SK-N-SH (cell line): ENCODE measurements around the gene PLA2G3. TPM values are rescaled to one million over a fixed set of nuclear protein-coding genes. Genes with fewer than 3 reads are reported as not detected.
A peak's percentile ranks its signal among the peaks of the same experiment; 100 is the strongest.

Experiments
- CTCF ChIA-PET: fragments of 300-600, 350-600 bp; formaldehyde crosslinking; extraction: SDS; loops from one replicate; lab custom pipeline; 2021; lab: Yijun Ruan, JAX
- POLR2A ChIA-PET: fragments of 350-600 bp; sonication (Branson Sonifier 250); formaldehyde crosslinking; extraction: SDS; loops from one replicate; lab custom pipeline; 2020; ENCODE audit warnings: antibody characterized with exemption, inconsistent platforms; lab: Yijun Ruan, JAX
- DNase-seq: peaks from one replicate; pipeline ENCODE4 v3.0.0; 2012
- H2AFZ ChIP-seq: fragments of 200-600 bp; sonication (generic); 2 replicates; pipeline ENCODE4 v1.8.1; 2016; ENCODE audit warnings: antibody characterized with exemption, mild to moderate bottlenecking, low read depth
- H3F3A ChIP-seq: fragments of 200-600 bp; sonication (generic); replicated peaks from 2 replicates; pipeline ENCODE3; 2016; ENCODE audit warnings: antibody characterized with exemption, mild to moderate bottlenecking; ENCODE audit not compliant: insufficient read depth
- H3K27ac ChIP-seq, 2 experiments: fragments of 200-500 bp in 1 of 2; fragments of 200-600 bp in 1 of 2; sonication (Bioruptor generic) in 1 of 2; sonication (generic), shearing (Covaris generic) in 1 of 2; 2 replicates each; pipeline versions ENCODE4 v1.5.1 to v1.6.1; 2014 to 2016; ENCODE audit warnings: low read depth in 2 of 2, inconsistent platforms in 1 of 2, low read length in 1 of 2, mild to moderate bottlenecking in 1 of 2, mixed read lengths in 1 of 2
- H3K27me3 ChIP-seq: fragments of 200-600 bp; sonication (generic), shearing (Covaris generic); 2 replicates; pipeline ENCODE4 v1.6.1; 2016; ENCODE audit warnings: mixed run types; ENCODE audit not compliant: insufficient read depth
- H3K36me3 ChIP-seq, 2 experiments: fragments of 200-500 bp in 1 of 2; fragments of 200-600 bp in 1 of 2; sonication (Bioruptor generic) in 1 of 2; sonication (generic) in 1 of 2; replicated peaks in 1 of 2; 2 replicates each; pipeline versions ENCODE3 to v1.5.1; 2014 to 2016; ENCODE audit warnings: low read length in 1 of 2, mild to moderate bottlenecking in 1 of 2; ENCODE audit not compliant: insufficient read depth in 2 of 2, control insufficient read depth in 1 of 2
- H3K4me1 ChIP-seq, 2 experiments: fragments of 200-500 bp in 1 of 2; fragments of 200-600 bp in 1 of 2; sonication (Bioruptor generic) in 1 of 2; sonication (generic), shearing (Covaris generic) in 1 of 2; 2 replicates each; pipeline versions ENCODE4 v1.5.1 to v1.6.1; 2014 to 2016; ENCODE audit warnings: low read depth in 1 of 2, low read length in 1 of 2, mixed run types in 1 of 2; ENCODE audit not compliant: insufficient read depth in 2 of 2, control insufficient read depth in 1 of 2
- H3K4me2 ChIP-seq: fragments of 200-600 bp; sonication (generic), shearing (Covaris generic); 2 replicates; pipeline ENCODE4 v1.6.1; 2017; ENCODE audit warnings: mixed run types
- H3K4me3 ChIP-seq, 2 experiments: fragments of 200-500 bp in 1 of 2; fragments of 200-600 bp in 1 of 2; sonication (Bioruptor generic) in 1 of 2; sonication (generic), shearing (Covaris generic) in 1 of 2; 2 replicates each; pipeline versions ENCODE4 v1.5.1 to v1.8.1; 2014 to 2016; ENCODE audit warnings: low read depth in 2 of 2, inconsistent platforms in 1 of 2, low read length in 1 of 2, mild to moderate bottlenecking in 1 of 2, mixed read lengths in 1 of 2, moderate library complexity in 1 of 2
- H3K79me2 ChIP-seq: fragments of 200-600 bp; sonication (generic); 2 replicates; pipeline ENCODE4 v1.8.1; 2017; ENCODE audit warnings: mild to moderate bottlenecking; ENCODE audit not compliant: insufficient read depth
- H3K9ac ChIP-seq: fragments of 200-600 bp; sonication (generic); 2 replicates; pipeline ENCODE4 v1.6.1; 2017; ENCODE audit warnings: mixed run types
- H3K9me2 ChIP-seq: fragments of 200-600 bp; sonication (generic); 2 replicates; pipeline ENCODE4 v1.6.1; 2017; ENCODE audit warnings: mixed run types
- H3K9me3 ChIP-seq: fragments of 200-600 bp; sonication (generic); 2 replicates; pipeline ENCODE4 v1.6.1; 2017; ENCODE audit warnings: mixed run types, mild to moderate bottlenecking, moderate library complexity
- H4K20me1 ChIP-seq: fragments of 200-600 bp; sonication (generic); 2 replicates; pipeline ENCODE4 v1.6.1; 2017; ENCODE audit warnings: mild to moderate bottlenecking, mixed run types; ENCODE audit not compliant: insufficient read depth
- CTCF ChIP-seq: fragments of 200-600 bp; sonication (generic); IDR thresholded peaks from 2 replicates; pipeline ENCODE4 v1.6.1; 2017; ENCODE audit warnings: antibody characterized with exemption, mild to moderate bottlenecking, moderate library complexity
- ELF1 ChIP-seq: IDR thresholded peaks from 2 replicates; pipeline ENCODE4 v1.4.0; 2012
- EP300 ChIP-seq, 2 experiments: IDR thresholded peaks; 2 replicates each; pipeline versions ENCODE4 v1.4.0 to v1.6.1; 2012; ENCODE audit warnings: borderline replicate concordance in 1 of 2, low read depth in 1 of 2, low read length in 1 of 2
- FOXJ3 ChIP-seq: sonication (generic); formaldehyde crosslinking; IDR thresholded peaks from 2 replicates; pipeline ENCODE4 v1.5.1; 2020; ENCODE audit warnings: mild to moderate bottlenecking, missing genetic modification reagents
- FOXM1 ChIP-seq: IDR thresholded peaks from 2 replicates; pipeline ENCODE4 v1.4.0; 2012; ENCODE audit warnings: low read depth, mild to moderate bottlenecking
- MAX ChIP-seq: IDR thresholded peaks from 2 replicates; pipeline ENCODE4 v1.4.0; 2012; ENCODE audit warnings: low read depth
- MXI1 ChIP-seq: IDR thresholded peaks from 2 replicates; pipeline ENCODE4 v1.6.1; 2012; ENCODE audit warnings: mild to moderate bottlenecking, low read depth, low read length, improper control_type of control experiment
- NRF1 ChIP-seq: IDR thresholded peaks from 2 replicates; pipeline ENCODE4 v1.6.1; 2012; ENCODE audit warnings: low read depth, mild to moderate bottlenecking, low read length
- PBX3 ChIP-seq: IDR thresholded peaks from 2 replicates; pipeline ENCODE4; 2012
- POLR2AphosphoS5 ChIP-seq: IDR thresholded peaks from 2 replicates; pipeline ENCODE4 v1.6.1; 2012; ENCODE audit warnings: low read depth, low read length
- RFX5 ChIP-seq: IDR thresholded peaks from 2 replicates; pipeline ENCODE4 v1.6.1; 2012; ENCODE audit warnings: mild to moderate bottlenecking, improper control_type of control experiment, low read length
- SMC3 ChIP-seq: IDR thresholded peaks from 2 replicates; pipeline ENCODE4 v1.6.1; 2012; ENCODE audit warnings: low read depth, low read length, improper control_type of control experiment
- TAF1 ChIP-seq: IDR thresholded peaks from 2 replicates; pipeline ENCODE4 v1.6.1; 2012; ENCODE audit warnings: low read depth, mild to moderate bottlenecking, low read length, moderate library complexity, borderline replicate concordance
- USF1 ChIP-seq: IDR thresholded peaks from 2 replicates; pipeline ENCODE4 v1.4.0; 2012; ENCODE audit warnings: low read depth, borderline replicate concordance
- YY1 ChIP-seq: IDR thresholded peaks from 2 replicates; pipeline ENCODE4 v1.4.0; 2012; ENCODE audit warnings: low read depth, mild to moderate bottlenecking
- ZBTB33 ChIP-seq: IDR thresholded peaks from 2 replicates; pipeline ENCODE4 v1.4.0; 2012; ENCODE audit warnings: low read depth, borderline replicate concordance
- WGBS: methylation state at CpG from one replicate; pipeline ENCODE4 v1.1.6; 2017; ENCODE audit warnings: low lambda C conversion rate; 5-methylcytosine and 5-hydroxymethylcytosine counted together
- polyA plus RNA-seq, 3 experiments: library from polyadenylated mRNA; depleted of rRNA; stranded (reverse); fragments of >200 nt; gene quantifications; 2 replicates each; pipeline ENCODE4 v1.2.3, GENCODE V29; 2012

Gene PLA2G3
- polyA plus RNA-seq, 1 of the 3 experiments (the other 2 are of a cell fraction), result not detected

- no peaks in the 10 kb centered on the region for H3K9me3 ChIP-seq
- DNase-seq, result no peak
- no peaks in the 10 kb centered on the region for H3K27me3 ChIP-seq
- 90% methylated on average over 27 of the region's 33 CpGs for whole genome bisulfite sequencing
- H3K27ac ChIP-seq, result 0 out of 4 replicates have a peak overlapping the region, but pooled peaks of 1 of the 2 experiments have one; percentile 71
- TF ChIP-seq POLR2AphosphoS5 (0 out of 2 replicates have a peak, but pooled peaks have one; percentile 0), CTCF (no peak)
- peaks cover 26% of the 10 kb centered on the region for H3F3A ChIP-seq
- peaks cover 0 to 18% of the 10 kb centered on the region in 2 experiments for H3K36me3 ChIP-seq
- peaks cover 0 to 13% of the 10 kb centered on the region in 2 experiments; a peak in 1 of 4 replicates for H3K4me1 ChIP-seq
- H4K20me1 ChIP-seq, result no peaks in the 10 kb centered on the region
- ChIA-PET POLR2A (interaction anchor here (1.0 kb wide), 1 partner anchor 12 kb away, joined by 3 read pairs; no protein-coding TSS in a partner anchor), CTCF (interaction anchor here (1.0 to 2.5 kb wide), 5 partner anchors 11 to 44 kb away, joined by 3 to 10 read pairs (median 4); no protein-coding TSS in a partner anchor)
- H3K79me2 ChIP-seq, result peaks cover 13% of the 10 kb centered on the region; the same call in 1 of the 2 replicates
- H3K9ac ChIP-seq, result no peak overlapping the region
- no peak overlapping the region for H2AFZ ChIP-seq
- H3K4me3 ChIP-seq, result no peak overlapping the region
- no peaks in the 10 kb centered on the region for H3K9me2 ChIP-seq
- no peak overlapping the region for H3K4me2 ChIP-seq
These were observed 36.2 kb downstream of the PLA2G3 start for GRCh38 chr22:31103899-31104694.

- TF ChIP-seq MXI1 (no peak), SMC3 (no peak), FOXJ3 (CRISPR knock-in tag) (no peak), POLR2AphosphoS5 (no peak), TAF1 (no peak), ELF1 (no peak), MAX (no peak), NRF1 (no peak), ZBTB33 (no peak), FOXM1 (no peak), RFX5 (no peak), YY1 (no peak), PBX3 (no peak), USF1 (no peak), CTCF (no peak), EP300 (IDR thresholded peaks at IDR 0.05; ENCODE audit: borderline replicate concordance in 1 of 2, low read depth in 1 of 2, low read length in 1 of 2) (no peak)
- Histone ChIP-seq H2AFZ (no peak overlapping the region), H3K36me3 (peaks cover 0 to 20% of the 10 kb centered on the region in 2 experiments), H3K4me1 (peaks cover 0 to 13% of the 10 kb centered on the region in 2 experiments; a peak in 1 of 4 replicates), H3F3A (peaks cover 26% of the 10 kb centered on the region), H3K9me2 (no peaks in the 10 kb centered on the region), H3K79me2 (peaks cover 13% of the 10 kb centered on the region; the same call in 1 of the 2 replicates), H3K9ac (no peak overlapping the region; the same call in 1 of the 2 replicates), H3K9me3 (no peaks in the 10 kb centered on the region), H4K20me1 (no peaks in the 10 kb centered on the region), H3K27me3 (no peaks in the 10 kb centered on the region), H3K4me2 (no peak overlapping the region), H3K4me3 (no peak overlapping the region), H3K27ac (peak overlapping the region in 1 of 2 experiments; percentile 71; a peak in 2 of 4 replicates)
- ChIA-PET POLR2A (no interaction called here), CTCF (interaction anchor here (2.3 to 2.5 kb wide), 2 partner anchors 13 to 18 kb away, joined by 8 to 10 read pairs; no protein-coding TSS in a partner anchor)
- WGBS, result 88% methylated on average over 1 of the region's 2 CpGs
- no peak for DNase-seq
These were observed 37.2 kb downstream of the PLA2G3 start for GRCh38 chr22:31103111-31103510.
